AG09319 (cell line): ENCODE measurements around the gene KRT80.

Experiments used
- DNase-seq: peaks from one replicate; pipeline ENCODE4 v3.0.0-alpha.2; 2010; ENCODE audit warnings: low read depth; ENCODE audit errors: extremely low read depth
- CTCF ChIP-seq: IDR thresholded peaks from 2 replicates; pipeline ENCODE4 v1.5.1; 2011; ENCODE audit warnings: low read depth, mild to moderate bottlenecking, inconsistent platforms, low read length, moderate library complexity

KRT80 gene

GRCh38 chr12:52181746-52182145, 10.1 kb downstream of the KRT80 start:
- no peak for TF ChIP-seq CTCF
- DNase-seq: no peak

GRCh38 chr12:52180971-52181628, 10.7 kb downstream of the KRT80 start:
- DNase-seq: no peak
- TF ChIP-seq CTCF: no peak

- no peak for DNase-seq
- no peak for TF ChIP-seq CTCF
Measured at GRCh38 chr12:52179396-52179973, 12.3 kb downstream of the KRT80 start.

- no peak for DNase-seq
- no peak for TF ChIP-seq CTCF
Measured at GRCh38 chr12:52178984-52179383, 12.8 kb downstream of the KRT80 start.

GRCh38 chr12:52178443-52178842, 13.4 kb downstream of the KRT80 start:
- DNase-seq: no peak
- TF ChIP-seq CTCF: no peak

- TF ChIP-seq CTCF: no peak; the same call in 1 of the 2 replicates
- DNase-seq: no peak
Measured at GRCh38 chr12:52175371-52176350, 16.2 kb downstream of the KRT80 start.

- no peak for DNase-seq
- no peak for TF ChIP-seq CTCF
Measured at GRCh38 chr12:52173526-52173925, 18.3 kb downstream of the KRT80 start.
